GM21526 (cell line): ENCODE data around the gene HMG20A.
"Not testable (repeated sequence)": the region's sequence is repeated elsewhere in the genome, so short reads cannot be mapped to it uniquely, and the experiment has no call there.

Experiments used
- ATAC-seq: cut with Tn5 transposase; IDR thresholded peaks from one replicate; pipeline ENCODE4 v1.9.1; 2021; ENCODE audit warnings: moderate library complexity; ENCODE audit not compliant: unreplicated experiment, low FRiP score

Gene HMG20A

GRCh38 chr15:77406173-77406759 lies 14.4 kb upstream of the HMG20A start:
- ATAC-seq, result not testable (repeated sequence)

DNA sequence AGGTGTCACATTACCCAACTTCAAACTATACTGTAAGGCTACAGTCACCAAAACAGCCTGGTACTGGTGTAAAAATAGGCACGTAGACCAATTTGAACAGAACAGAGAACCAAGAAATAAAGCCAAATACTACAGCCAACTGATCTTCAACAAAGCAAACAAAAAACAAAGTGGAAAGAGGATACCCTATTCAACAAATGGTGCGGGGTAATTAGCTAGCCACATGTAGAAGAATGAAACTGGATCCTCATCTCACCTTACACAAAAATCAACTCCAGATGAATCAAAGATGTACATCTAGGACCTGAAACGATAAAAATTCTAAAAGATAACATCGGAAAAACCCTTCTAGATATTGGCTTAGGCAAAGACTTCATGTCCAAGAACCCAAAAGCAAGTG lies 13.8 kb upstream of the HMG20A start:
- no peak for ATAC-seq

DNA sequence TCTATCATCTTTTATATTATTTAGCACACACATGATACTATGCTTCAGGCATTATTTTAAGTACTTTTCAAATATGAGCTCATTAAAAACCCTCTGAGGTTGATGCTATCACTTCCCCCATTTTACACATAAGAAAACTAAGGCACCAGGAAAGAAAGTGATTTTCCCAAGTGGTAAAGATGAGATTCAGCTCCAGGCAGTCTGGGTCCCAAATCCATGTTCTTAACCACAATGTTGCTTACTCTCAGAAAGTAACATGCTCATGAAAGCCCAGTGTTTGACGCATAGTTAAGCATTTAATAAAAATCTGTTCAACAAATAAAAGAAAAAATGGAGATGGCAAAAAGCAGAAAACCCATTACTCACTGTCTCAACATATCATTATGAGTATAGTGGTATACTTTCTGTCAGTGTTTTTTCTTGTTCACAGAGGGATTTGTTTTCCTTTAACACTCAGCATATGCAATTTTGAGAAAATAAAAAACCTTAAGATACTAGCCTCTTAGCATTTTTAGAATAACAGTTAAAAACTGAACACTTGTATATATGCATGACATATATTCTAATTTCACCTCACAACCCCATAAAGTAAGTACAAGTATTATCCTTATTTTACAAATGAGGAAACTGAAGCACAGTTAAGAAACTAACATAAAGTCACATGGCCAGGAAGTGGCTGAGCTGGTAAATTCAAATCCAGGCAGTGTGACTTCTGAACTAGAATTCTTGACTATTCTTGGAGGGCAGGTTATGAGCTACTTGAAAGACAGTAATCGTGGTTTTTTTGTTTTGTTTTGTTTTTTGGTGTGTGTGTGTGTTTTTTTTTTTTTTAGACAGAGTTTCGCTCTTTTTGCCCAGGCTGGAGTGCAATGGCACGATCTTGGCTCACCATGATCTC lies 11.2 kb upstream of the HMG20A start:
- ATAC-seq, result peak; percentile 57

GRCh38 chr15:77410157-77410500 lies 10.6 kb upstream of the HMG20A start:
- ATAC-seq, result not testable (repeated sequence)

GRCh38 chr15:77410701-77411618 lies 9.7 kb upstream of the HMG20A start:
- no peak for ATAC-seq

- ATAC-seq, result no peak
Measured at GRCh38 chr15:77411619-77411976, 9.1 kb upstream of the HMG20A start.

- ATAC-seq, result no peak
Measured at GRCh38 chr15:77412972-77413698, 7.6 kb upstream of the HMG20A start.

DNA sequence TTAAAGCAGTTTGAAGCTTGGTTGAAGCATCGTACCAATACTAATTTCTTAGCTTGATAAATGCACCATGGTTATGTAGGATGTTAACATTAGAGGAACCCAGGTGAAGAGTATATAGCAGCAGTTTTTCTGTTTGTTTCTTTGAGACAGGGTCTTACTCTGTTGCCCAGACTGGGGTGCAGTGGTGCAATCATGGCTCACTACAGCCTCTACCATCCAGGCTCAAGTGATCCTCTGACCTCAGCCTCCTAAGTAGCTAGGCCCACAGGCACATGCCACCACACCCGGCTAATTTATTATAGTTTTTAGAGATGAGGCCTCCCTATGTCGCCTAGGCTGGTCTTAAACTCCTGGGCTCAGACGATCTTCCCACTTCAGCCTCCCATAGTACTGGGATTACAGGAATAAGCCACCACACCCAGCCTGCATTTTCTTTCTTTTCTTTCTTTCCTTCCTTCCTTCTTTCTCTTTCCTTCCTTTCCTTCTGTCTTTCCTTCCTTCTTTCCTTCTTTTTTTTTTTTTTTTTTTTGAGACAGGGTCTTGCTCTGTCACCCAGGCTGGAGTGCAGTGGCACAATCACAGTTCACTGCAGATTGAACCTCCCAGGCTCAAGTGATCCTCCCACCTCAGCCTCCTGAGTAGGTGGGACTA lies 6.9 kb upstream of the HMG20A start:
- no peak for ATAC-seq

GRCh38 chr15:77414789-77415442 lies 5.8 kb upstream of the HMG20A start:
- ATAC-seq, result no peak

DNA sequence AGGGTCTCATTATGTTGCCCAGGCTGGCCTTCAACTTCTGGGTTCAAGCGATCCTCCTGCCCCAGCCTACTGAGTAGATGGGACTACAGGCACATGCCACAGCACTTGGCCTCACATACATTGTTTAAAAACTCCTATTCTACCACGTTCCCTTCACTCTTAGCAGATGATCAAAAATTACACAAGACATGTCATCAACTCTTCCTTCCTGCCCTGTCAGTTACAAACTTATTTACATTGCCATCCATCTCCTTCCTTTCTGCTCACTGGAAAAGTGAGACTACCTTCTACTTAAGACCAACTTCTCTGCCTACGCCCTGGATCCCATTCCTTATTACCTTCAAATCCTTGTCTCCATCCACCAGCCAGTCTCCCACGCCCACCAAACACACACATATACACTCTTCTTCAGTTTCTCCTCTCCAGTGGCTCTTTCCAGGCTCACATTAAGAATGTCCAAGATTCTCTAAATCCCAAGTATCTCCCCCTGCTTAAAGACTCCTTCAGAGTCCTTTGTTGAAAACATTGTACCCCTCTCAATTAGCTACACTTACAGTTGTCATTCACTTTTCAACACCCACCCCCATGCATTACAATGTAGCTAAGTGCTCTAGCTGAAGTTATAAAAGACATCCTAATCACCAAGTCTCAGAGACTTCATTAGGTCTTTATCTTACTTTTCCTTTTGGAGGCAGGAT lies 5.1 kb upstream of the HMG20A start:
- ATAC-seq, result no peak

DNA sequence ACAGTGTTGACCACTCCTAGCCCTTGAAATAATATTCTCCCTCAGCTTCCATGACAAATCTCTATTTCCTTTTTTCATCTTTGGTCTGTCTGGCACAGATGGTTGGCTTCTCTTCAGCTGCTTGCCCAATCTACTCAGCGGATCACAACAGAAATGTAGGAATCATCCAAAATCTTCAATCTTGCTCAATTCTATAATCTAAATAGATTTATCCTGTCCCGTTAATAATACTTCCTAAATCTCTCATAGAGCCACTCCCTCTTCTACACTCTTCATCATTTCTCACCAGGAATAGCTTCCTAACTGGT lies 4.6 kb upstream of the HMG20A start:
- ATAC-seq, result no peak

- ATAC-seq, result no peak
Measured at GRCh38 chr15:77416954-77417353, 3.7 kb upstream of the HMG20A start.

GRCh38 chr15:77417602-77418001 lies 3.1 kb upstream of the HMG20A start:
- ATAC-seq, result no peak

DNA sequence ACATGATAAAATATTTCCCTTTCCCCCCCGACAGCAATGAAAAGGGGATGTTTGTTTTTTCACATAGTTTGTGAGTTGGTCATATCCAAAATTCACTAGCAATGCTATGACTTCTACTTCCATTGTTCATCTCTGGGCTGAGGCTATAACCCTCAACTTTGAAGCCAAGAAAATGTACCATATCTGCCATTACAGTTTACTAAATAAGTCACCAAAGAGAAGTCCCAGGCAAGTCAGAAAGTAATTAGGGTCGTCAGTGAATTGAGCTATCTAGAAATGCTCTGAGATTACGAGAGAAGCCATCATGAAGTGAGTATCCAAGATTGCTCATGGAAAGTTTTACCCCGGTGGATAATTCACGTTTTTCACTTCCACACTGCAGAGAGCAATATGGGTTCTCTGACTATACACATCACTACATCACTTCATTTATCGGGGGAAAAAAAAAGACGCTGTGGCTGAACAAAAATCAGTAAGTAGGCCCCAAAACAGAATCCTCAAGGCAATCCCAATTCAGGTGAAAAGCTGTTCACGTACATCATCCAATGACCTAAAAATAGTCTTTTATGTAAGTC lies 2.2 kb upstream of the HMG20A start:
- no peak for ATAC-seq

GRCh38 chr15:77418966-77419835 lies 1.5 kb upstream of the HMG20A start:
- ATAC-seq, result peak; percentile 15

DNA sequence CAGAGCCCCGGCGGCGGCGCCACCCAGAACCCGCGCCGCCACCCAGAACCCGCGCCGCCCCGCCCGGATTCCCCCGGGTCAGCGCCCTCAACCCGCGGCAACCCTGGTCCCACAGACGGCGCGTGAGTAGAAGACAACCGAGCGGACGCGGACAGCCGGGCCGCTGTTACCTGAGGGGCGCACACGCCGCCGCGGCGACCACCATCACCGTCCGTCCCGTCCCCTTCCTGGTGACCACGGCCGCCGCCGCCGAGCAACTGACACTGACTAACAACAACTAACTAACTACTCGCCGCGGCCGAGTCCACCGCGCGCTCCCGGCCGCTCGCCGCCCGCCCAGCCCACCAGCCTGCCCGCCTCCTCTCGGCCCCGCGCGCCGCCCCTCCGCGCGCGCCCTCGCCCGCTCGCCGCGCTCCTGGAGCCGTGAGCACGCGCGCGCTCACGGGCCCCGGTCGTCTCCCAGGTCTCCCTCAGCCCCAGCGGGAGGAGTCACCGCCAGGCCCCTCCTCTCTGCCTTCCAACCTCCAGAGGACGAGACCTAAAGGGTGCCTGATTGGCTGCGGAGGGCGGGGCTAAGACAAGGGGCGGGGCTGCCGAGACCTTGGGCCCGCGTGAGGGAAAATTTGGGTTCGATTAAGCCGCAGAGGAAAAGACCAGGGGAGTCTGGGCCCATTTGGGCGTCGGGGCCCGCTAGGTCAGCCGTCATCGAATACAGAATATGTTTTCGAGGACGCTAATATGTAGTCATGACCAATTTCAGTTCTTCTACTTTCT lies 665 bp upstream of the HMG20A start, which contains the start of gene PEAK1:
Gene PEAK1 (minus strand): TSS at position 269 of the 774 bp plus-strand sequence. CDS start 238,178 bp downstream, outside the sequence.
- ATAC-seq, result peak; percentile 81

DNA sequence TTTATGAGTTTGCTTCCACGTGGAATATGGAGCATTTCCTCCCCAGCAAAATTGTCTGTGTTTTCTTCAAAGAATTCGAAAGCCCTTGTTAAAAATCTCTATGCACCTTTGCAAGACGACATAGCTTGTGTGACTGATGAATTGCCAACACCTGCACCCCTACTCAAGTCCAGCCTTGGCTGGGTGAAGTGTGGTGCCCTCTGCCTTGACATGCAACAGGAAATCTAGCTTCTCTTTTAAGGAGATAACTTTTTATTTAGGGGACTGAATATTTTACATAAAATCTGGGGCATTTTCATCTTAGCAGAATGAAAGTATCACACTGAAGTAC lies 647 bp downstream of the HMG20A start:
- ATAC-seq, result no peak
